Neutrophil (primary cell): ENCODE results near the gene USP34.
A peak's percentile ranks its signal among the peaks of the same experiment; 100 is the strongest.

ENCODE experiments used
- H3K27ac ChIP-seq: fragments of 200-600 bp; sonication (generic); 2 replicates; pipeline ENCODE4 v1.5.1; 2016; ENCODE audit warnings: mild to moderate bottlenecking, moderate library complexity
- H3K27me3 ChIP-seq: fragments of 200-600 bp; sonication (generic); 2 replicates; pipeline ENCODE4 v1.6.0; 2016; ENCODE audit warnings: mild to moderate bottlenecking
- H3K36me3 ChIP-seq: fragments of 200-600 bp; sonication (generic); 2 replicates; pipeline ENCODE4 v1.5.1; 2017
- H3K4me1 ChIP-seq, 2 experiments: fragments of 200-600 bp in 1 of 2; sonication (generic) in 1 of 2; 1 replicate in 1 of 2; 2 replicates in 1 of 2; pipeline versions ENCODE4 v1.5.1 to v1.6.1; 2013 to 2016; ENCODE audit warnings: low read depth in 1 of 2, low read length in 1 of 2, mild to moderate bottlenecking in 1 of 2, moderate library complexity in 1 of 2; ENCODE audit not compliant: control insufficient read depth in 1 of 2, insufficient read depth in 1 of 2
- H3K4me3 ChIP-seq, 2 experiments: fragments of 200-600 bp in 1 of 2; sonication (generic) in 1 of 2; 1 replicate in 1 of 2; 2 replicates in 1 of 2; pipeline ENCODE4 v1.5.1; 2013 to 2016; ENCODE audit warnings: low read depth in 1 of 2, low read length in 1 of 2, mild to moderate bottlenecking in 1 of 2, moderate library complexity in 1 of 2
- H3K9me3 ChIP-seq: fragments of 200-600 bp; sonication (generic); 2 replicates; pipeline ENCODE4 v1.5.1; 2016
- CTCF ChIP-seq: fragments of 200-600 bp; sonication (generic); IDR thresholded peaks from 2 replicates; pipeline ENCODE4 v1.5.1; 2016; ENCODE audit warnings: antibody characterized with exemption

The USP34 gene

DNA sequence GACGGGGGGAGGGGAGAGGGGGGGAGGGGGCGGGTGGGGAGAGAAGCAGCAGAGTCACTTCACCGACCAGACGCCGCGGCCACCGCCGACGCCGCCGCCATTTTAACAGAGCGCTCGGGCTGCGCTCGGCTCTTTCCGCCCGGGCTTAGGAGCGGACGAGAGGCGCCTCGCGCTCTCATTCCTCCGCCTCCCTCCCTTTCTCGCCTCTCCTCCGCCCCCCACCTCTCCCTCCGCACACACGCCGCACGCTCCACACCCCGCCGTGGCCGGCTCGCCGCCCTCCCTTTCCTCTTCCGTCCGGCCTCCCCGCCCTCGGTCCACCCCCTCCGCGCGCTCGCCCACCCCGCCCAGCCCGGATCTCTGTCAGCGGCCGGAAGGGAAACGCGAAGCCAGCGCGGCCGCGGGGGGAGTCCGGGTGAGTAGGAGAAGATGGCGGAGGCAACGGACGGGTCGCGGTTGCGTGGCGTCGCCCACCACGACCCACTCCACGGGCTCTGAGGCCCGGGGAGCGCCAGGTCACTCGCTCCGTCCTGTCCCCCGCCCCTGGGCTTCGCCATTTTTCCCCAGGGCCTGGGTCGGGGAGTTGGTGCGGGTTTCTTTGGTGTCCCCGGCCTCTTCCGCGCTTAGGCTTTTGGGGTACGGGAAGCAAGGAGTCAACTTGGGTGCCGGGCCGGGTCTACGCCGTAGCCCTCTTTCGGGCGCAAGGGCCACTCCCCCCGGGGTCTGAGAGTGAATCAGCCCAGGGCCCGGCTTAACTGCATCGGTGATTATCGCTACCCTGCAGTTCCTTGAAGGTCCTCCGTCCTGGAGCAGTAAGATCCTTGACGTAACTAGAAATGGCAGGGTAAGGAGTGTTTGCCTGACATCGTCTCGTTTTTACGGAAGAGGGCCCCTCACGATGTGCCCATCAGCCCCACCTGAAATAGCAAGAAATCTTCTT lies at the start of gene USP34:
USP34 (minus strand) TSS at position 123 of the 940 bp plus-strand sequence. CDS start 395 bp downstream, outside the sequence.
- Histone ChIP-seq H3K27me3 (no peaks in the 10 kb centered on the region), H3K9me3 (no peaks in the 10 kb centered on the region), H3K4me3 (peak within 1 kb of the TSS; percentile 82 to 95), H3K27ac (peak within 1 kb of the TSS; percentile 93), H3K36me3 (peaks cover 4% of the 10 kb centered on the region), H3K4me1 (peaks cover 35 to 37% of the 10 kb centered on the region in 2 experiments)
- TF ChIP-seq CTCF = peak; percentile 40

DNA sequence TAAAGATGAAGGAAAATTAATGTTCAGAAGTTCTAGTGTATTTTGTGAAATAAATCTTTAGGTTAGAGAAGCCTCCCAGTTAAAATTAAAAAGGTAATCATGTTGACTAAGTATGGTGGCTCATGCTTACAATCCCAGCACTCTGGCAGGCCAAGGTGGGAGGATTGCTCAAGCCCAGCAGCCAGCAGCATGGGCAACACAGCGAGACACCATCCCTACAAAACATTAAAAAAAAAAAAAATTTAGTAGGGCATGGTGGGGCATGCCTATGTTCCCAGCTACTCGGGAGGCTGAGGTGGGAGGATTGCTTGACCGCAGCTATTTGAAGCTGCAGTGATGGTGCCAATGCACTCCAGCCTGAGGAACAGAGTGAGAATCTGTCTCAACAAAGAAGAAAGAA lies 49.4 kb upstream of the USP34 start:
- H3K27ac ChIP-seq = no peak overlapping the region
- H3K4me1 ChIP-seq = no peaks in the 10 kb centered on the region
- no peak overlapping the region for H3K4me3 ChIP-seq
- H3K27me3 ChIP-seq = no peaks in the 10 kb centered on the region
- TF ChIP-seq CTCF = no peak
- peaks cover 56% of the 10 kb centered on the region for H3K36me3 ChIP-seq
- no peaks in the 10 kb centered on the region for H3K9me3 ChIP-seq

DNA sequence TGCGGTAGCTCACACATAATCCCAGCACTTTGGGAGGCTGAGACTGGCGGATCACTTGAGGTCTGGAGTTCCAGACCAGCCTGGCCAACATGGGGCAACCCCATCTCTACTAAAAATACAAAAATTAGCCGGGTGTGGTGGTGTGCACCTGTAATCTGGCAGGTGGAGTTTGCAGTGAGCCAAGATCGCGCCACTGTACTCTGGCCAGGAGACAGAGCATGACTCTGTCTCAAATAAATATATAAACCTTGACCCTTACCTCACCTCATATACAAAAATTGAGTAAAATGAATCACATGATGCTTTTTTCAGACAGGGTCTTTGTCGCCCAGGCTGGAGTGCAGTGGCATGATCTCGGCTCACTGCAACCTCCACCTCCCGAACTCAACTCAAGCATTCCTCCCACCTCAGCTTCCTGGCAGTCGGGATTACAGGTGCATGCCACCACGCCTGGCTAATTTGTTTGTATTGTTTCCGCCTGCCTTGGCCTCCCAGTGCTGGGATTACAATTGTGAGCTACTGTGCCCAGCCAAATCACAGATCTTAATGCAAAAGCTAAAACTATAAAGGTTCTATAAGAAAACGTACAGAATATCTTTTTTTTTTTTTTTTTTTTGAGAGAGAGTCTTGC lies 42.0 kb upstream of the USP34 start:
- peaks cover 69% of the 10 kb centered on the region for H3K36me3 ChIP-seq
- TF ChIP-seq CTCF = no peak
- no peaks in the 10 kb centered on the region for H3K27me3 ChIP-seq
- H3K27ac ChIP-seq = no peak overlapping the region
- H3K9me3 ChIP-seq = no peaks in the 10 kb centered on the region
- no peak overlapping the region for H3K4me3 ChIP-seq
- no peaks in the 10 kb centered on the region for H3K4me1 ChIP-seq

DNA sequence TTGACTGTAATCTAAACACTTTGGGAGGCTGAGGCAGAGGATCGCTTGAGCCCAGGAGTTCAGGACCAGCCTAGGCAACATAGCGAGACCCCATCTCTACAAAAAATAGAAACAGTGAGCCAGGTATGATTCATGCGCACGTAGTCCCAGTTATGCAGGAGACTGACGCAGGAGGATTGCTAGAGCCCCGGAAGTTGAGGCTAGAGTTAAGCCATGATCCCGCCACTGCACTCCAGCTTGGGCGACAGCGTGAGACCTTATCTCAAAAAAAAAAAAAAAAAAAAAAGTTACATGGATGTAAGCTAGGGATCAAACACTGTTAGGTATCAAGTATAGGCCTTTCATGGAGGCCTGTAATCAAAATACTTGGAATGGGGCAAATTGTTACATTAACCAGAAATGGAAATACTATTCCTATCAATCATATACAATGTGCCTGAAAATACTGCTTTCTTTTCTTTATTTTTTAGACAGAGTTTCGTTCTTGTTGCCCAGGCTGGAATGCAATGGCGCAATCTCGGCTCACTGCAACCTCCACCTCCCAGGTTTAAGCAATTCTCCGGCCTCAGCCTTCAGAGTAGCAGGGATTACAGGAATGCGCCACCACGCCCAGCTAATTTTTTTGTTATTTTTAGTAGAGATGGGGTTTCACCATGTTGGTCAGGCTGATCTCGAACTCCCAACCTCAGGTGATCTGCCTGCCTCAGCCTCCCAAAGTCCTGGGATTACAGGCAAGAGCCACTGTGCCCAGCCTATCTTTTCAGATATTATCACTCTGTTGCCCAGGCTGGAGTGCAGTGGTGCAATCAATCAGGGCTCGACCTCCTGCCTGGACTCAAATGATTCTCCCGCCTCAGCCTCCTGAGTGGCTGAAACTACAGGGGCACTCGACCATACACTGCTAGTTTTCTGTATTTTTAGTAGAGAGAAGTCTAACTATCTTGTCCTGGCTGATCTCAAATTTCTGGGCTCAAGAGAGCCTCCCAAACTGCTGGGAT lies 40.1 kb upstream of the USP34 start:
- no peaks in the 10 kb centered on the region for H3K9me3 ChIP-seq
- H3K4me3 ChIP-seq = no peak overlapping the region
- H3K36me3 ChIP-seq = peaks cover 63% of the 10 kb centered on the region
- H3K27me3 ChIP-seq = no peaks in the 10 kb centered on the region
- H3K27ac ChIP-seq = no peak overlapping the region
- no peak for TF ChIP-seq CTCF
- H3K4me1 ChIP-seq = no peaks in the 10 kb centered on the region

GRCh38 chr2:61504949-61505348 lies 34.1 kb upstream of the USP34 start:
- Histone ChIP-seq H3K27me3 (no peaks in the 10 kb centered on the region), H3K4me3 (no peak overlapping the region), H3K36me3 (peaks cover 63% of the 10 kb centered on the region), H3K27ac (no peak overlapping the region), H3K4me1 (no peaks in the 10 kb centered on the region), H3K9me3 (no peaks in the 10 kb centered on the region)
- no peak for TF ChIP-seq CTCF
